ENCODE data around the gene TRIOBP.

The TRIOBP gene

DNA sequence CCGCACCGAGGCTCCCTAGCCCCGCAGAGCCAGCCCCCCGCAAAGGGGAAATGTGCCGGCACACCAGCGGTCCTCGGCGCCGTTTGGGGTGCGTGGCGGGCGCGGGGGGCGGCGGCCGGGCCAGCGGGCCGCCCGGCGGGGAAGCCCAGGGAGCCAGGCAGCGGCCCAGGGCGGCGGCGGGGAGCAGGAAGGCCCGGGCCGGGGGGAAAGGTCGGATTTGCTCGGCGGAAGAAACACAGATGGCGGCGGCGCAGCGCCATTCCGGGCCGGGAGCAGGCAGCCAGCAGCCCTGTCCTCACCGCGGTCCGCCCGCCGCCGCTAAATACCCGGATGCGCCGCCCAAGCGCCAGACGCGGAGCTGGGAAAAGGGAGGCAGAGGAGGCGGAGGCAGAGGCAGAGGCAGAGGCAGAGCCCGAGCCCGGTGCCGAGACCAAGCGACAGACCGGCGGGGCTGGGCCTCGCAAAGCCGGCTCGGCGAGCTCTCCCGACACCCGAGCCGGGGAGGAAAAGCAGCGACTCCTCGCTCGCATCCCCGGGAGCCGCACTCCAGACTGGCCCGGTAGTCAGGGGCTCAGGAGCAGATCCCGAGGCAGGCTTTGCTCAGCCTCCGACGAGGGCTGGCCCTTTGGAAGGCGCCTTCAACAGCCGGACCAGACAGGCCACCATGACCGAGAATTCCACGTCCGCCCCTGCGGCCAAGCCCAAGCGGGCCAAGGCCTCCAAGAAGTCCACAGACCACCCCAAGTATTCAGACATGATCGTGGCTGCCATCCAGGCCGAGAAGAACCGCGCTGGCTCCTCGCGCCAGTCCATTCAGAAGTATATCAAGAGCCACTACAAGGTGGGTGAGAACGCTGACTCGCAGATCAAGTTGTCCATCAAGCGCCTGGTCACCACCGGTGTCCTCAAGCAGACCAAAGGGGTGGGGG lies 108.3 kb downstream of the TRIOBP start (continued):
- TF ChIP-seq, protein P1, sequence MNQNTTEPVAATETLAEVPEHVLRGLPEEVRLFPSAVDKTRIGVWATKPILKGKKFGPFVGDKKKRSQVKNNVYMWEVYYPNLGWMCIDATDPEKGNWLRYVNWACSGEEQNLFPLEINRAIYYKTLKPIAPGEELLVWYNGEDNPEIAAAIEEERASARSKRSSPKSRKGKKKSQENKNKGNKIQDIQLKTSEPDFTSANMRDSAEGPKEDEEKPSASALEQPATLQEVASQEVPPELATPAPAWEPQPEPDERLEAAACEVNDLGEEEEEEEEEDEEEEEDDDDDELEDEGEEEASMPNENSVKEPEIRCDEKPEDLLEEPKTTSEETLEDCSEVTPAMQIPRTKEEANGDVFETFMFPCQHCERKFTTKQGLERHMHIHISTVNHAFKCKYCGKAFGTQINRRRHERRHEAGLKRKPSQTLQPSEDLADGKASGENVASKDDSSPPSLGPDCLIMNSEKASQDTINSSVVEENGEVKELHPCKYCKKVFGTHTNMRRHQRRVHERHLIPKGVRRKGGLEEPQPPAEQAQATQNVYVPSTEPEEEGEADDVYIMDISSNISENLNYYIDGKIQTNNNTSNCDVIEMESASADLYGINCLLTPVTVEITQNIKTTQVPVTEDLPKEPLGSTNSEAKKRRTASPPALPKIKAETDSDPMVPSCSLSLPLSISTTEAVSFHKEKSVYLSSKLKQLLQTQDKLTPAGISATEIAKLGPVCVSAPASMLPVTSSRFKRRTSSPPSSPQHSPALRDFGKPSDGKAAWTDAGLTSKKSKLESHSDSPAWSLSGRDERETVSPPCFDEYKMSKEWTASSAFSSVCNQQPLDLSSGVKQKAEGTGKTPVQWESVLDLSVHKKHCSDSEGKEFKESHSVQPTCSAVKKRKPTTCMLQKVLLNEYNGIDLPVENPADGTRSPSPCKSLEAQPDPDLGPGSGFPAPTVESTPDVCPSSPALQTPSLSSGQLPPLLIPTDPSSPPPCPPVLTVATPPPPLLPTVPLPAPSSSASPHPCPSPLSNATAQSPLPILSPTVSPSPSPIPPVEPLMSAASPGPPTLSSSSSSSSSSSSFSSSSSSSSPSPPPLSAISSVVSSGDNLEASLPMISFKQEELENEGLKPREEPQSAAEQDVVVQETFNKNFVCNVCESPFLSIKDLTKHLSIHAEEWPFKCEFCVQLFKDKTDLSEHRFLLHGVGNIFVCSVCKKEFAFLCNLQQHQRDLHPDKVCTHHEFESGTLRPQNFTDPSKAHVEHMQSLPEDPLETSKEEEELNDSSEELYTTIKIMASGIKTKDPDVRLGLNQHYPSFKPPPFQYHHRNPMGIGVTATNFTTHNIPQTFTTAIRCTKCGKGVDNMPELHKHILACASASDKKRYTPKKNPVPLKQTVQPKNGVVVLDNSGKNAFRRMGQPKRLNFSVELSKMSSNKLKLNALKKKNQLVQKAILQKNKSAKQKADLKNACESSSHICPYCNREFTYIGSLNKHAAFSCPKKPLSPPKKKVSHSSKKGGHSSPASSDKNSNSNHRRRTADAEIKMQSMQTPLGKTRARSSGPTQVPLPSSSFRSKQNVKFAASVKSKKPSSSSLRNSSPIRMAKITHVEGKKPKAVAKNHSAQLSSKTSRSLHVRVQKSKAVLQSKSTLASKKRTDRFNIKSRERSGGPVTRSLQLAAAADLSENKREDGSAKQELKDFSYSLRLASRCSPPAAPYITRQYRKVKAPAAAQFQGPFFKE (tag by site-specific recombination; IDR thresholded peaks at IDR 0.05; ENCODE audit: borderline replicate concordance) = no peak
- no peak for TF ChIP-seq ZNF416 (tag by site-specific recombination; IDR thresholded peaks at IDR 0.05)
- no peak for TF ChIP-seq ZNF623 (tag by site-specific recombination; IDR thresholded peaks at IDR 0.05)
- TF ChIP-seq ZNF354C (tag by site-specific recombination; IDR thresholded peaks at IDR 0.05; ENCODE audit: borderline replicate concordance, low read depth) = no peak
- TF ChIP-seq, protein P2, sequence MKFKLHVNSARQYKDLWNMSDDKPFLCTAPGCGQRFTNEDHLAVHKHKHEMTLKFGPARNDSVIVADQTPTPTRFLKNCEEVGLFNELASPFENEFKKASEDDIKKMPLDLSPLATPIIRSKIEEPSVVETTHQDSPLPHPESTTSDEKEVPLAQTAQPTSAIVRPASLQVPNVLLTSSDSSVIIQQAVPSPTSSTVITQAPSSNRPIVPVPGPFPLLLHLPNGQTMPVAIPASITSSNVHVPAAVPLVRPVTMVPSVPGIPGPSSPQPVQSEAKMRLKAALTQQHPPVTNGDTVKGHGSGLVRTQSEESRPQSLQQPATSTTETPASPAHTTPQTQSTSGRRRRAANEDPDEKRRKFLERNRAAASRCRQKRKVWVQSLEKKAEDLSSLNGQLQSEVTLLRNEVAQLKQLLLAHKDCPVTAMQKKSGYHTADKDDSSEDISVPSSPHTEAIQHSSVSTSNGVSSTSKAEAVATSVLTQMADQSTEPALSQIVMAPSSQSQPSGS (tag by site-specific recombination; IDR thresholded peaks at IDR 0.05; ENCODE audit: low read depth) = no peak
- TF ChIP-seq ZNF785 (tag by site-specific recombination; IDR thresholded peaks at IDR 0.05) = no peak
- TF ChIP-seq ZNF48 (tag by site-specific recombination; IDR thresholded peaks at IDR 0.05) = no peak
- TF ChIP-seq ZFP69B (tag by site-specific recombination; IDR thresholded peaks at IDR 0.05) = no peak
- TF ChIP-seq WT1 (tag by site-specific recombination; IDR thresholded peaks at IDR 0.05) = no peak; the same call in 1 of the 2 replicates
- TF ChIP-seq, protein P3, sequence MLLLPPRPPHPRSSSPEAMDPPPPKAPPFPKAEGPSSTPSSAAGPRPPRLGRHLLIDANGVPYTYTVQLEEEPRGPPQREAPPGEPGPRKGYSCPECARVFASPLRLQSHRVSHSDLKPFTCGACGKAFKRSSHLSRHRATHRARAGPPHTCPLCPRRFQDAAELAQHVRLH (tag by site-specific recombination; IDR thresholded peaks at IDR 0.05) = peak; percentile 64; the same call in 1 of the 2 replicates
- TF ChIP-seq KLF16 (tag by site-specific recombination; IDR thresholded peaks at IDR 0.05) = peak; percentile 75
- TF ChIP-seq ZBTB8A (tag by site-specific recombination; IDR thresholded peaks at IDR 0.05) = peak; percentile 95
- TF ChIP-seq ZBTB48 (tag by site-specific recombination; IDR thresholded peaks at IDR 0.05) = no peak
- no peak for TF ChIP-seq ZNF558 (tag by site-specific recombination; IDR thresholded peaks at IDR 0.05)
- 0 out of 2 replicates have a peak, but pooled peaks have one; percentile 45 for TF ChIP-seq ZFP37 (tag by site-specific recombination; IDR thresholded peaks at IDR 0.05)
- no peak for TF ChIP-seq ZBTB1 (tag by site-specific recombination; IDR thresholded peaks at IDR 0.05)
- peak; percentile 44; the same call in 1 of the 2 replicates for TF ChIP-seq ZNF501 (tag by site-specific recombination; IDR thresholded peaks at IDR 0.05)
- no peak for TF ChIP-seq GFI1B (tag by site-specific recombination; IDR thresholded peaks at IDR 0.05)
- no peak for TF ChIP-seq ZNF571 (tag by site-specific recombination; IDR thresholded peaks at IDR 0.05)
- TF ChIP-seq PRDM1 (tag by site-specific recombination; IDR thresholded peaks at IDR 0.05) = no peak
- TF ChIP-seq, protein P4, sequence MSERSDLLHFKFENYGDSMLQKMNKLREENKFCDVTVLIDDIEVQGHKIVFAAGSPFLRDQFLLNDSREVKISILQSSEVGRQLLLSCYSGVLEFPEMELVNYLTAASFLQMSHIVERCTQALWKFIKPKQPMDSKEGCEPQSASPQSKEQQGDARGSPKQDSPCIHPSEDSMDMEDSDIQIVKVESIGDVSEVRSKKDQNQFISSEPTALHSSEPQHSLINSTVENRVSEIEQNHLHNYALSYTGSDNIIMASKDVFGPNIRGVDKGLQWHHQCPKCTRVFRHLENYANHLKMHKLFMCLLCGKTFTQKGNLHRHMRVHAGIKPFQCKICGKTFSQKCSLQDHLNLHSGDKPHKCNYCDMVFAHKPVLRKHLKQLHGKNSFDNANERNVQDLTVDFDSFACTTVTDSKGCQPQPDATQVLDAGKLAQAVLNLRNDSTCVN (tag by site-specific recombination; optimal IDR thresholded peaks at IDR 0.05) = peak; percentile 51
- TF ChIP-seq, protein P5, sequence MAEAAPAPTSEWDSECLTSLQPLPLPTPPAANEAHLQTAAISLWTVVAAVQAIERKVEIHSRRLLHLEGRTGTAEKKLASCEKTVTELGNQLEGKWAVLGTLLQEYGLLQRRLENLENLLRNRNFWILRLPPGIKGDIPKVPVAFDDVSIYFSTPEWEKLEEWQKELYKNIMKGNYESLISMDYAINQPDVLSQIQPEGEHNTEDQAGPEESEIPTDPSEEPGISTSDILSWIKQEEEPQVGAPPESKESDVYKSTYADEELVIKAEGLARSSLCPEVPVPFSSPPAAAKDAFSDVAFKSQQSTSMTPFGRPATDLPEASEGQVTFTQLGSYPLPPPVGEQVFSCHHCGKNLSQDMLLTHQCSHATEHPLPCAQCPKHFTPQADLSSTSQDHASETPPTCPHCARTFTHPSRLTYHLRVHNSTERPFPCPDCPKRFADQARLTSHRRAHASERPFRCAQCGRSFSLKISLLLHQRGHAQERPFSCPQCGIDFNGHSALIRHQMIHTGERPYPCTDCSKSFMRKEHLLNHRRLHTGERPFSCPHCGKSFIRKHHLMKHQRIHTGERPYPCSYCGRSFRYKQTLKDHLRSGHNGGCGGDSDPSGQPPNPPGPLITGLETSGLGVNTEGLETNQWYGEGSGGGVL (tag by site-specific recombination; IDR thresholded peaks at IDR 0.05) = no peak
- TF ChIP-seq ZNF776 (tag by site-specific recombination; IDR thresholded peaks at IDR 0.05; ENCODE audit: borderline replicate concordance) = no peak

All from HEK293 (cell line).